ENCODE results near the gene MAGOH. TPM values are rescaled to one million over a fixed set of nuclear protein-coding genes. Genes with fewer than 3 reads are reported as not detected.
"Not testable (repeated sequence)": the region's sequence is repeated elsewhere in the genome, so short reads cannot be mapped to it uniquely, and the experiment has no call there.

MAGOH gene
- total RNA-seq, 1 donor from 2014 or later = 33.4 TPM

GRCh38 chr1:53206735-53207379 lies 31.5 kb downstream of the MAGOH start:
- Histone ChIP-seq H3K36me3 (ENCODE audit: control insufficient read depth in 3 of 3, insufficient read depth in 3 of 3, low read length in 3 of 3) (peaks cover 39 to 73% (median 65%) of the 10 kb centered on the region in 3 donors), H3K4me3 (ENCODE audit: low read length in 3 of 3) (no peak overlapping the region), H3K27ac (ENCODE audit: low read depth, low read length) (no peak overlapping the region), H3K9ac (ENCODE audit: low read depth in 1 of 3, low read length in 3 of 3) (no peak overlapping the region), H3K27me3 (ENCODE audit: control insufficient read depth in 3 of 3, insufficient read depth in 3 of 3, low read length in 3 of 3) (no peaks in the 10 kb centered on the region), H3K9me3 (ENCODE audit: control insufficient read depth in 3 of 3, low read length in 3 of 3) (peaks cover 0 to 2% (median 0%) of the 10 kb centered on the region in 3 donors), H3K4me1 (ENCODE audit: control insufficient read depth in 3 of 3, insufficient read depth in 3 of 3, low read length in 3 of 3) (no peaks in the 10 kb centered on the region)

GRCh38 chr1:53206083-53206685 lies 32.1 kb downstream of the MAGOH start:
- not testable (repeated sequence) for H3K27ac ChIP-seq (ENCODE audit: low read depth, low read length); H3K4me1 ChIP-seq (ENCODE audit: control insufficient read depth in 3 of 3, insufficient read depth in 3 of 3, low read length in 3 of 3); H3K4me3 ChIP-seq (ENCODE audit: low read length in 3 of 3); H3K27me3 ChIP-seq (ENCODE audit: control insufficient read depth in 3 of 3, insufficient read depth in 3 of 3, low read length in 3 of 3); H3K9me3 ChIP-seq (ENCODE audit: control insufficient read depth in 3 of 3, low read length in 3 of 3); H3K9ac ChIP-seq (ENCODE audit: low read depth in 1 of 3, low read length in 3 of 3)
- H3K36me3 ChIP-seq (ENCODE audit: control insufficient read depth in 3 of 3, insufficient read depth in 3 of 3, low read length in 3 of 3) = peaks cover 38 to 73% (median 65%) of the 10 kb centered on the region in 3 donors

GRCh38 chr1:53205496-53205895 lies 32.8 kb downstream of the MAGOH start:
- H3K9me3 ChIP-seq (ENCODE audit: control insufficient read depth in 3 of 3, low read length in 3 of 3); H3K27me3 ChIP-seq (ENCODE audit: control insufficient read depth in 3 of 3, insufficient read depth in 3 of 3, low read length in 3 of 3); H3K4me3 ChIP-seq (ENCODE audit: low read length in 3 of 3); H3K9ac ChIP-seq (ENCODE audit: low read depth in 1 of 3, low read length in 3 of 3); H3K27ac ChIP-seq (ENCODE audit: low read depth, low read length); H3K4me1 ChIP-seq (ENCODE audit: control insufficient read depth in 3 of 3, insufficient read depth in 3 of 3, low read length in 3 of 3): not testable (repeated sequence)
- peaks cover 31 to 66% (median 63%) of the 10 kb centered on the region in 3 donors for H3K36me3 ChIP-seq (ENCODE audit: control insufficient read depth in 3 of 3, insufficient read depth in 3 of 3, low read length in 3 of 3)

- Histone ChIP-seq H3K4me1 (ENCODE audit: control insufficient read depth in 3 of 3, insufficient read depth in 3 of 3, low read length in 3 of 3) (peaks cover 3 to 6% (median 4%) of the 10 kb centered on the region in 3 donors), H3K4me3 (ENCODE audit: low read length in 3 of 3) (no peak overlapping the region), H3K9me3 (ENCODE audit: control insufficient read depth in 3 of 3, low read length in 3 of 3) (peaks cover 0 to 2% (median 0%) of the 10 kb centered on the region in 3 donors), H3K9ac (ENCODE audit: low read depth in 1 of 3, low read length in 3 of 3) (no peak overlapping the region), H3K36me3 (ENCODE audit: control insufficient read depth in 3 of 3, insufficient read depth in 3 of 3, low read length in 3 of 3) (peaks cover 18 to 51% (median 47%) of the 10 kb centered on the region in 3 donors), H3K27me3 (ENCODE audit: control insufficient read depth in 3 of 3, insufficient read depth in 3 of 3, low read length in 3 of 3) (no peaks in the 10 kb centered on the region), H3K27ac (ENCODE audit: low read depth, low read length) (no peak overlapping the region)
These were observed 34.9 kb downstream of the MAGOH start for GRCh38 chr1:53203466-53203865.

GRCh38 chr1:53198241-53198651 lies 40.1 kb downstream of the MAGOH start:
- Histone ChIP-seq H3K9ac (ENCODE audit: low read depth in 1 of 3, low read length in 3 of 3) (peak overlapping the region; percentile 51 to 95 (median 85)), H3K27me3 (ENCODE audit: control insufficient read depth in 3 of 3, insufficient read depth in 3 of 3, low read length in 3 of 3) (no peaks in the 10 kb centered on the region), H3K36me3 (ENCODE audit: control insufficient read depth in 3 of 3, insufficient read depth in 3 of 3, low read length in 3 of 3) (peaks cover 9 to 22% (median 15%) of the 10 kb centered on the region in 3 donors), H3K4me3 (ENCODE audit: low read length in 3 of 3) (peak overlapping the region; percentile 0 to 83 (median 38)), H3K9me3 (ENCODE audit: control insufficient read depth in 3 of 3, low read length in 3 of 3) (no peaks in the 10 kb centered on the region), H3K4me1 (ENCODE audit: control insufficient read depth in 3 of 3, insufficient read depth in 3 of 3, low read length in 3 of 3) (peaks cover 26 to 30% (median 28%) of the 10 kb centered on the region in 3 donors), H3K27ac (ENCODE audit: low read depth, low read length) (peak overlapping the region; percentile 97)

GRCh38 chr1:53197291-53198200 lies 40.8 kb downstream of the MAGOH start:
- Histone ChIP-seq H3K9ac (ENCODE audit: low read depth in 1 of 3, low read length in 3 of 3) (peak overlapping the region; percentile 85 to 95 (median 94)), H3K4me3 (ENCODE audit: low read length in 3 of 3) (peak overlapping the region; percentile 83 to 89 (median 87)), H3K9me3 (ENCODE audit: control insufficient read depth in 3 of 3, low read length in 3 of 3) (no peaks in the 10 kb centered on the region), H3K27me3 (ENCODE audit: control insufficient read depth in 3 of 3, insufficient read depth in 3 of 3, low read length in 3 of 3) (no peaks in the 10 kb centered on the region), H3K36me3 (ENCODE audit: control insufficient read depth in 3 of 3, insufficient read depth in 3 of 3, low read length in 3 of 3) (peaks cover 3 to 15% (median 8%) of the 10 kb centered on the region in 3 donors), H3K4me1 (ENCODE audit: control insufficient read depth in 3 of 3, insufficient read depth in 3 of 3, low read length in 3 of 3) (peaks cover 26 to 30% (median 28%) of the 10 kb centered on the region in 3 donors), H3K27ac (ENCODE audit: low read depth, low read length) (peak overlapping the region; percentile 97)

GRCh38 chr1:53196485-53197290 lies 41.6 kb downstream of the MAGOH start, which contains the start of gene CPT2:
TSS of gene CPT2 (plus strand) at chr1:53196824. CDS start at chr1:53196944, 120 bp downstream.
- Histone ChIP-seq H3K36me3 (ENCODE audit: control insufficient read depth in 3 of 3, insufficient read depth in 3 of 3, low read length in 3 of 3) (peaks cover 0 to 7% (median 0%) of the 10 kb centered on the region in 3 donors), H3K4me1 (ENCODE audit: control insufficient read depth in 3 of 3, insufficient read depth in 3 of 3, low read length in 3 of 3) (peaks cover 26 to 30% (median 28%) of the 10 kb centered on the region in 3 donors), H3K27ac (ENCODE audit: low read depth, low read length) (peak within 1 kb of the TSS; percentile 97), H3K9ac (ENCODE audit: low read depth in 1 of 3, low read length in 3 of 3) (peak within 1 kb of the TSS; percentile 85 to 95 (median 94)), H3K4me3 (ENCODE audit: low read length in 3 of 3) (peak within 1 kb of the TSS; percentile 83 to 89 (median 87)), H3K27me3 (ENCODE audit: control insufficient read depth in 3 of 3, insufficient read depth in 3 of 3, low read length in 3 of 3) (no peaks in the 10 kb centered on the region), H3K9me3 (ENCODE audit: control insufficient read depth in 3 of 3, low read length in 3 of 3) (no peaks in the 10 kb centered on the region)

- Histone ChIP-seq H3K4me1 (ENCODE audit: control insufficient read depth in 3 of 3, insufficient read depth in 3 of 3, low read length in 3 of 3) (peaks cover 26 to 30% (median 28%) of the 10 kb centered on the region in 3 donors), H3K27ac (ENCODE audit: low read depth, low read length) (peak overlapping the region; percentile 97), H3K36me3 (ENCODE audit: control insufficient read depth in 3 of 3, insufficient read depth in 3 of 3, low read length in 3 of 3) (peaks cover 0 to 4% (median 0%) of the 10 kb centered on the region in 3 donors), H3K4me3 (ENCODE audit: low read length in 3 of 3) (peak overlapping the region; percentile 67 to 89 (median 87)), H3K9ac (ENCODE audit: low read depth in 1 of 3, low read length in 3 of 3) (peak overlapping the region; percentile 52 to 95 (median 94)), H3K9me3 (ENCODE audit: control insufficient read depth in 3 of 3, low read length in 3 of 3) (no peaks in the 10 kb centered on the region), H3K27me3 (ENCODE audit: control insufficient read depth in 3 of 3, insufficient read depth in 3 of 3, low read length in 3 of 3) (no peaks in the 10 kb centered on the region)
These were observed 42.3 kb downstream of the MAGOH start for GRCh38 chr1:53196017-53196484.

Measured in skeletal muscle tissue (tissue), 4 donors.